Amniotic stem cell (primary cell): ENCODE results near the gene GPBP1.
"Not testable (repeated sequence)": the region's sequence is repeated elsewhere in the genome, so short reads cannot be mapped to it uniquely, and the experiment has no call there.

Experiments
- DNase-seq: peaks from one replicate; lab custom pipeline; 2025; lab: John Stamatoyannopoulos, UW

The GPBP1 gene, protein sequence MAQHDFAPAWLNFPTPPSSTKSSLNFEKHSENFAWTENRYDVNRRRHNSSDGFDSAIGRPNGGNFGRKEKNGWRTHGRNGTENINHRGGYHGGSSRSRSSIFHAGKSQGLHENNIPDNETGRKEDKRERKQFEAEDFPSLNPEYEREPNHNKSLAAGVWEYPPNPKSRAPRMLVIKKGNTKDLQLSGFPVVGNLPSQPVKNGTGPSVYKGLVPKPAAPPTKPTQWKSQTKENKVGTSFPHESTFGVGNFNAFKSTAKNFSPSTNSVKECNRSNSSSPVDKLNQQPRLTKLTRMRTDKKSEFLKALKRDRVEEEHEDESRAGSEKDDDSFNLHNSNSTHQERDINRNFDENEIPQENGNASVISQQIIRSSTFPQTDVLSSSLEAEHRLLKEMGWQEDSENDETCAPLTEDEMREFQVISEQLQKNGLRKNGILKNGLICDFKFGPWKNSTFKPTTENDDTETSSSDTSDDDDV

GRCh38 chr5:57173319-57174127 is at the start of gene GPBP1:
Gene GPBP1, plus strand, starts transcription at chr5:57174059. Its CDS starts 40,072 bp downstream, at chr5:57214131.
- peak; percentile 99 for DNase-seq

DNA sequence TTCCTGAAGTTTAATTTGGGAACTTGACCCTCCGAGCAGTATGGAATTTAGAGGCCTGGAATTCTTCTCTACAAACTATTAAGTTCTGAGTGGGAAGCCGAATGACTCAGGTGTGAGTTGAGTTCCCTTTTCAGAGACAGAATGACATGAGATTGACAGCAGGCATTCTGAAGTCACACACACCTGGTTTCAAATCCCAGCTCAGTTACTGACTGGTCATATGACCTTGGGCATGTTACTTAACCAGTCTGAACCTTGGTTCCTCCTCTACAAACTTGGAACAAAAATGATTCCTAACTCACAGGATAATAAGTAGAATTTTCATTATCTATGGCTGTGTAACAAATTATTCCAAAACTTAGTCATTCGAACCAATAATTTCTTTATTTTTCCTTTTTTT is 45.5 kb upstream of the GPBP1 start:
- no peak for DNase-seq

GRCh38 chr5:57133574-57133973 is 40.3 kb upstream of the GPBP1 start:
- DNase-seq = no peak

- no peak for DNase-seq
Measured at GRCh38 chr5:57137401-57137800, 36.5 kb upstream of the GPBP1 start.

- no peak for DNase-seq
Measured at GRCh38 chr5:57152316-57152715, 21.5 kb upstream of the GPBP1 start.

DNA sequence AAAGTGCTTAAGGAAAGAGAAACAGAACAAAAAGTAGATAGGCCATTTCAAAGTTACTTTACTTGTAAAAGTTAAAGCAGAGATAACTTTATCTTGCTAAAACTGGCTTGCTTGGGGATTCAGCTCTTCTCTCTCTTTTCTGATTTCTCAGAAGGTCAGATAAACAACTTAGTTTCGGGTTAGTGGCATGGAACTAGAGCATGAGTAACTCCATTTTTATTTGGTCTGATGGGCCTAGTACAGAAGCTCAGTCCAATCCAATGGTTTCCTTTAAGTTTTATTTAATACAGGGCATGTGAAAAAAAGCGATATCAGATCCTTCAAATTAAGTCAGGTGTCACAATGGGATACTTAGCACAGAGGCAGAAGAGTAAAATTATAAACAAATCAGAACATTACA is 18.8 kb upstream of the GPBP1 start:
- DNase-seq = no peak

DNA sequence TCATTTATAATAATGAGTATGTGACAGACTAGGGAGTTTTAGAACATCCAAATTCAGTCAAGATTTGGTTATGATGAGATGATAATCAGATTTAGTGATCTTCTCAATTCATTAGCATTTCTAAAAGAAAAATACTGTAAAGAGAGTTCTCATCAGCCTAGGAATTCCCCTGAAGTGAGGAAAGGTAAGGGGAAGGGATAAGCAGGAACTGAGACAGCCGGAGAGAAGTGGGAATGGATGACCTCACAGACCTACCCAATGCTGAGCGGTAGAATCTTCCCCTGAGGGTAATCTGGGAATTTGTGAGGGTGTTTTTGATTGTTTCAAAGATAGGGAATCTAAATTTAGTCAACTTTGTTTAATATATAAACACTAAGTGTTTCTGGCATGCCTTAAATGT is 16.7 kb upstream of the GPBP1 start:
- no peak for DNase-seq

GRCh38 chr5:57157666-57158065 is 16.2 kb upstream of the GPBP1 start:
- no peak for DNase-seq

DNA sequence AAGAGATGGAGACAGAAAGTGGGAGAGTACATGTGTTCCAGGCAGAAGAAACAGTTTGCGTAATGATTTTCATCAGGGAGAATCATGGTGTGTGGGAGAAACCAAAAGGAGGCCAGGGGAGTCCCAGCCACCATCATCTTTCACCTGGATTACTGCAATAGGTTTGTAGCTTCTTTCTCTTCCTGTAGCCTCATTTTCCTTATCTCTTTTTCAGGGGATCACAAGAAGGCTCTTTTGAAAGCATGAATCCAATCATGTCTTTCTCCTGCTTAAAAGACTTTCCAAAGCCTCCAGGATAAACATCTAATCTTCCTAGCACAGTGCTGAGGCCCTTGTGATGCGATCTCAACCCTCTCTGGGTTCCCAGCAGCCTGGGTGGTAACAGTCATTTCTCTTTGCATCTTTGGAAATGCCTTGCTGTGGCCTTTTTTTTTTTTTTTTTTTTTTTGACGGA is 10.3 kb upstream of the GPBP1 start:
- no peak for DNase-seq

DNA sequence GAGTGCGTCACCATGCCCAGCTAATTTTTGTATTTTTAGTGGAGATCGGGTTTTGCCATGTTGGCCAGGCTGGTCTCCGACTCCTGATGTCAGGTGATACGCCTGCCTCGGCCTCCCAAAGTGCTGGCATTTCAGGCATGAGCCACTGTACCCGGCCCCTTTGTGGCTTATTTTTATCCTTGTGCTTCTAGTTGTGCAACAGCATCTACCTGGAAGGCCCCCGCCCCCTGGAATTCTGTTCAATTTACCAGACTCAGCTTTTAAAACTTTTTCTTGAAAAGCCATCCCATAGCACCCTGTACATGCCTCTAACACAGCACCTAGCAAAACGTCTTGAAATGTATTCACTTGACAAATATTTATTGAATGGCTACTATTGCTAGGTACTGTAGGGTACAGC is 9.7 kb upstream of the GPBP1 start:
- DNase-seq = no peak

DNA sequence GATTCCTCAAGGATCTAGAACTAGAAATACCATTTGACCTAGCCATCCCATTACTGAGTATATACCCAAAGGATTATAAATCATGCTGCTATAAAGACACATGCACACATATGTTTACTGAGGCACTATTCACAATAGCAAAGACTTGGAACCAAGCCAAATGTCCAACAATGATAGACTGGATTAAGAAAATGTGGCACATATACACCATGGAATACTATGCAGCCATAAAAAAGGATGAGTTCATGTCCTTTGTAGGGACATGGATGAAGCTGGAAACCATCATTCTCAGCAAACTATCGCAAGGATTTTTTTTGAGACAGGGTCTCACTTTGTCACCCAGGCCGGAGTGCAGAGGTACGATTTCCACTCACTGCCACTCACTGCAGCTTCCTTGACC is 8.7 kb upstream of the GPBP1 start:
- not testable (repeated sequence) for DNase-seq

GRCh38 chr5:57166276-57166675 is 7.6 kb upstream of the GPBP1 start:
- DNase-seq = no peak

DNA sequence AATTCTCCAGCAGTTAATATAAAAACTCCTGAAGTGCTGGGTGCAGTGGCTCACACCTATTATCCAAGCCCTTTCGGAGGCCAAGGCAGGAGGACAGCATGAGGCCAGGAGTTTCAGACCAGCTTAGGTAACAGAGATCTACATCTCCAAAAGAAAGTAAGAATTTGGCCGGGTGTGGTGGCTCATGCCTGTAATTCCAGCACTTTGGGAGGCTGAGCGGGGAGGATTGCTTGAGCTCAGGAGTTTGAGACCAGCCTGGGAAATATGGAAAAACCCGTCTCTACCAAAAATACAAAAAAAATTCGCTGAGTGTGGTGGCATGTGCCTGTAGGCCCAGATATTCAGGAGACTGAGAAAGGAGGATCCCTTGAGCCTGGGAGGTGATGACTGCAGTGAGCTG is 6.7 kb upstream of the GPBP1 start:
- DNase-seq = no peak

GRCh38 chr5:57170116-57170515 is 3.7 kb upstream of the GPBP1 start:
- not testable (repeated sequence) for DNase-seq

GRCh38 chr5:57171816-57172465 is 1.9 kb upstream of the GPBP1 start:
- DNase-seq = no peak

GRCh38 chr5:57172466-57173318 is 1.2 kb upstream of the GPBP1 start:
- DNase-seq = no peak

DNA sequence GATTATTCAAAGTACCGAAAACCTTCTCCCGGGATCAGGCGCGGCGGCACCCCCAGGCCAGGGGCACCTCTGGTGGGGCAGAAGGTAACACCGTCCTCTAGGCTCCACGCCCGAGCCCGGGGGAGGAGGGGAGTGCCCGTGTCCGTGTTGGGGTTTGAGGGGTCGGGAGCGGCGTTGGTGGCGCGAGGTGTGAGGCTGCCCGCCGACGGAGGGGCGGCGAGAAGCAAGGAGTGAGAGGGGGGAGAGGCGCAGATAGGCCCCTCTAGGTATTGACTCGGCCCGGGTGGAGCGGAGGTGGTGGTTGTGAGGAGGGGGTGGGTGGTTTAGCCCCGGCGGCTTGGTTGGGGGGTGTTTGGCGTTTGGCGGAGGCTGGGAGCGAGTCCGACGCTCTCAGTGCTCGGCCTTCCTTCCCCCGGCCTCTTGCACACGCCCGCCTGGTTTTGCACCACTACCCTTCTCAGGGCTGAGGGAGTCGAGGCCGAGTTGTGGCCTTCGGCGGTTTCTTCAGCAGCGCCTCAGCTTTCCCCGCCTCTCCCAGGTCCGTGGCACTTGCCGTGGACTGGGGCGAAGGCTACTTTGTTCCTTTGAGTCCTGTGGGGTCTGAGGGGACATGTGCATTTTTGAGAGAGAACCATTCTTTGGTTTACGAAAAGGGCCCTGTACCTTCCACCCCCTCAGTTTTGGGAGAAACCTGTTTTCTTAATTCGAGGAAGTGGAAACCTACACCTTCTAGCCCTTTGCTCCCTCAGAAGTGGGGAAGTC is 450 bp downstream of the GPBP1 start:
- no peak for DNase-seq

DNA sequence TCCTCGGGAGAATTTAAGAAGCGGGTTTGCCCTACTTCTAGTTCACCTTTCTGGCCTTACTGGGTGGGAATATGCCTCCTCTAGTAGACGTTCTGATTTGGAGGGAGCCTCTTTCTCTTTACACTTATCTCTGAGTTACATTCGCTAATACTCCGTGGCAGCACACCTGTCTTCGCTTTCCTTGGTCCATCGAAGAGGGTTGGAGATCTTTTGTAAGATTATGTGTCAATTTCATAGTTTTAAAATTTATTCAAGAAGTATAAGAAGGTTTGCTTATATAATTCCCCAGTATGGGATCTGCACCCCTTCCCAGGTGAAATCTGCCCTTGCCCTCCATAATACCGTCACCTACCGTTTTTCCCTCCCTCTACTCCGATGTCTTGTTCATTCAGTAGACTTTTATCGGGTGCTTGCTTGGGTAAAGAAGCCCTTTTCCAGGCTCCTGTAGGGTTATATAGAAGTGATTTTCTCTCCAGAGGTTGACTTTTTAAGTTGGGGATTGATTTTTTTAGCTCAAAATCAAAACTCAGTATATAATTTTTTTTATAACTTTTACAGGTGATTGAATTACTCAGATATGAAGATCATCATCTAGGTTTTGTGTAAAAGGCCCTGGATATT is 1.1 kb downstream of the GPBP1 start:
- no peak for DNase-seq

DNA sequence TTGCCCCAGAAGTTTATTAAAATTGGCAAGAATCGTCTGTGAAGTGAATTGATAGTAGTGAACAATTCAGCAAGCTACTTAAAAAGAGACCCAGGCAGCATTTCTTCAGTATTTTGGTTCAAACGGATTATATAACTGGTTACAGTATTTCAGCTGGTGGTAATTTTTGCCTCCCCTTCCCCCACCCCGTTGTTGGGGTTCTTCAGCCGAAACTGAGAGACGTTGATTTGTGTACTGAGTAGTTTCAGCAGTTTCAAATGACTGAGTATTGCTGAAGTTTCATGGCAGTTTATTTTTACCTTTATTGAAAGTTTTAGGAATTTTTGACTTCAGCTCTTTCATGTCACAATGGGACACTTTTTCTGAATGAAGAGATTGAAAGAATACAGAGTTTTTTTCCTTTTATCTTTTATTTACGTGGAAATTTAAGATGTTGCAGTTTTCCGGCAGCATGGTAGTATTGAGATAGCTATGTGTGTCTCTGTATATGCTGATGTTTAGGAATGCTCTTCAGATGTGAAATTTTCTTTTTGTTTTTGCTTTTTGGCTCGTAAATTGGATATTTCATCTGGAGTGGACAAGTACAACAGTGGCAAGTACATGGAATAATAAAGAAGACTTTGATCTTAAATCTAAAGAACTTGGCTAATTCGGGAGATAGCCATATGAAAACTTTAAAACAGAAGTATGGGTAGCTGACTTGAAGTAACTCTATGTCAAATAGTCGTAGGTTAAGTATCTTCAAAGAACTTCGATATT is 1.9 kb downstream of the GPBP1 start:
- DNase-seq = no peak
